ENCODE data around the gene RILP.

Gene RILP

GRCh38 chr17:1608676-1609075 lies 41.0 kb downstream of the RILP start:
- no peak for TF ChIP-seq CTCF (IDR thresholded peaks at IDR 0.05; ENCODE audit: low read depth, low read length)
- no peak for DNase-seq (ENCODE audit: low read depth in 2 of 2)
- H3K4me3 ChIP-seq (replicated peaks in 1 of 2; ENCODE audit: low read depth in 2 of 2, low read length in 2 of 2): no peak overlapping the region

- no peak for DNase-seq (ENCODE audit: low read depth in 2 of 2)
- H3K4me3 ChIP-seq (replicated peaks in 1 of 2; ENCODE audit: low read depth in 2 of 2, low read length in 2 of 2): no peak overlapping the region
- TF ChIP-seq CTCF (IDR thresholded peaks at IDR 0.05; ENCODE audit: low read depth, low read length): no peak
These were observed 41.7 kb downstream of the RILP start for GRCh38 chr17:1607971-1608320.

- TF ChIP-seq CTCF (IDR thresholded peaks at IDR 0.05; ENCODE audit: low read depth, low read length): no peak
- DNase-seq (ENCODE audit: low read depth in 2 of 2): no peak
- H3K4me3 ChIP-seq (replicated peaks in 1 of 2; ENCODE audit: low read depth in 2 of 2, low read length in 2 of 2): no peak overlapping the region
These were observed 43.2 kb downstream of the RILP start for GRCh38 chr17:1606352-1606985.

- DNase-seq (ENCODE audit: low read depth in 2 of 2): no peak
- H3K4me3 ChIP-seq (replicated peaks in 1 of 2; ENCODE audit: low read depth in 2 of 2, low read length in 2 of 2): no peak overlapping the region
- TF ChIP-seq CTCF (IDR thresholded peaks at IDR 0.05; ENCODE audit: low read depth, low read length): no peak
These were observed 43.9 kb downstream of the RILP start for GRCh38 chr17:1605681-1606351.

- H3K4me3 ChIP-seq (replicated peaks in 1 of 2; ENCODE audit: low read depth in 2 of 2, low read length in 2 of 2): no peak overlapping the region
- DNase-seq (ENCODE audit: low read depth in 2 of 2): no peak
- TF ChIP-seq CTCF (IDR thresholded peaks at IDR 0.05; ENCODE audit: low read depth, low read length): no peak
These were observed 44.7 kb downstream of the RILP start for GRCh38 chr17:1604831-1605528.

- H3K4me3 ChIP-seq (replicated peaks in 1 of 2; ENCODE audit: low read depth in 2 of 2, low read length in 2 of 2): no peak overlapping the region
- DNase-seq (ENCODE audit: low read depth in 2 of 2): no peak
- TF ChIP-seq CTCF (IDR thresholded peaks at IDR 0.05; ENCODE audit: low read depth, low read length): no peak
These were observed 48.1 kb downstream of the RILP start for GRCh38 chr17:1601571-1601970.

All from cardiac fibroblast (primary cell).